GM18505 (cell line): ENCODE results near the gene CCR2.
"Not testable (repeated sequence)": the region's sequence is repeated elsewhere in the genome, so short reads cannot be mapped to it uniquely, and the experiment has no call there.

ENCODE experiments used
- ATAC-seq: cut with Tn5 transposase; IDR thresholded peaks from one replicate; pipeline ENCODE4 v1.9.1; 2021; ENCODE audit not compliant: unreplicated experiment
- POLR2A ChIP-seq: IDR thresholded peaks from 4 replicates; pipeline ENCODE4 v1.6.1; 2011; ENCODE audit warnings: borderline replicate concordance; ENCODE audit not compliant: insufficient read depth, insufficient read length; ENCODE audit errors: extremely low read depth

CCR2 gene

DNA sequence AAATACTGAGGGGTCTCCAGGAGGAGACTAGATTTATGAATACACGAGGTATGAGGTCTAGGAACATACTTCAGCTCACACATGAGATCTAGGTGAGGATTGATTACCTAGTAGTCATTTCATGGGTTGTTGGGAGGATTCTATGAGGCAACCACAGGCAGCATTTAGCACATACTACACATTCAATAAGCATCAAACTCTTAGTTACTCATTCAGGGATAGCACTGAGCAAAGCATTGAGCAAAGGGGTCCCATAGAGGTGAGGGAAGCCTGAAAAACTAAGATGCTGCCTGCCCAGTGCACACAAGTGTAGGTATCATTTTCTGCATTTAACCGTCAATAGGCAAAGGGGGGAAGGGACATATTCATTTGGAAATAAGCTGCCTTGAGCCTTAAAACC lies 21.3 kb downstream of the CCR2 start:
- no peak for ATAC-seq

DNA sequence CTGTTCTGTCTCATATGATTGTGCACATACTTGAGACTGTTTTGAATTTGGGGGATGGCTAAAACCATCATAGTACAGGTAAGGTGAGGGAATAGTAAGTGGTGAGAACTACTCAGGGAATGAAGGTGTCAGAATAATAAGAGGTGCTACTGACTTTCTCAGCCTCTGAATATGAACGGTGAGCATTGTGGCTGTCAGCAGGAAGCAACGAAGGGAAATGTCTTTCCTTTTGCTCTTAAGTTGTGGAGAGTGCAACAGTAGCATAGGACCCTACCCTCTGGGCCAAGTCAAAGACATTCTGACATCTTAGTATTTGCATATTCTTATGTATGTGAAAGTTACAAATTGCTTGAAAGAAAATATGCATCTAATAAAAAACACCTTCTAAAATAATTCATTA lies 21.9 kb downstream of the CCR2 start:
- no peak for TF ChIP-seq POLR2A
- ATAC-seq, result no peak

More for the DNA sequence above, 21.3 kb downstream of the CCR2 start:
- TF ChIP-seq POLR2A, result no peak

DNA sequence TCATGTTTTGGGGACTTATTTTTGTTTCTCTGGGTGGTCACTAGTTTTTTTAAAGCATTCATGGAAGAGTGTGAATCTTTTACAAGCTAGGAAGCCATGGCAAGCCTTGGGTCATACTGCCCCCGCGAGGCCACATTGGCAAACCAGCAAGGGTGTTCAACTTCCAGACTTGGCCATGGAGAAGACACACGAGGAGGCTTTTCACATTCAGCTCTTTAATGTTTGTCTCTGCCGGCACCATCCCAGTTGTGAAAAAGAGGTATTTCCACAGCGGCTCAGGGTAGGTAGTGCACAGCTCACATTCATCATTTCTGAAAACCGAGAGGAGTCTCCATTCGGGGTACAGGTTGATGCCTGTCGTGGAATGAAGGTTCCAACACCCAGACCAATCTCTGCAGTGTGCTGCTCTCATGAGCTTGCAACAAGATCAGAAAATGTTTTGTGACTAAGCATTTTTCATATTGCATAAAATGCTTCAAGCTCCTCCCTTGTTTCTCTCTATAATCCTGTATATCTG lies 24.6 kb downstream of the CCR2 start:
- no peak for TF ChIP-seq POLR2A
- ATAC-seq, result no peak

GRCh38 chr3:46380471-46381221 lies 26.7 kb downstream of the CCR2 start:
- ATAC-seq, result no peak
- TF ChIP-seq POLR2A, result no peak

DNA sequence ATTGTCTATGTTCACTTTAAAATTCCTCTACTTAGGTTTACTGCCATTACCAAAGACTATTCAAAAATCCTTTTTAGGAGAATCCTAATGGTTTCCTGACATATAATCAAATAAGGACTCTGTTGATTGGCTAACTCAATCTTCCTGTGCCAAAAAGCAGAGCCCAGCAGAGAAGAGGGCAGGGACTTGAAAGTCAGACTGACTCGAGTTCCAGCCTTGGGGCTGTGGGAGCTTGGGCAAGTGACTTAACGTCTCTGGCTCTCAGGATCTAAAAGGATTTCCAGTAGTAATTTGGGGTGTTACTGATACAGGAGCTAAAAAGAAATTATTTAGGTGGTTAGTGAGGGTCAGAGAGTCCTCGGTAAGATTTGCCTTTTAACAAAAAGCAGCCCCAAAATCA lies 27.7 kb downstream of the CCR2 start:
- no peak for TF ChIP-seq POLR2A
- ATAC-seq, result no peak

DNA sequence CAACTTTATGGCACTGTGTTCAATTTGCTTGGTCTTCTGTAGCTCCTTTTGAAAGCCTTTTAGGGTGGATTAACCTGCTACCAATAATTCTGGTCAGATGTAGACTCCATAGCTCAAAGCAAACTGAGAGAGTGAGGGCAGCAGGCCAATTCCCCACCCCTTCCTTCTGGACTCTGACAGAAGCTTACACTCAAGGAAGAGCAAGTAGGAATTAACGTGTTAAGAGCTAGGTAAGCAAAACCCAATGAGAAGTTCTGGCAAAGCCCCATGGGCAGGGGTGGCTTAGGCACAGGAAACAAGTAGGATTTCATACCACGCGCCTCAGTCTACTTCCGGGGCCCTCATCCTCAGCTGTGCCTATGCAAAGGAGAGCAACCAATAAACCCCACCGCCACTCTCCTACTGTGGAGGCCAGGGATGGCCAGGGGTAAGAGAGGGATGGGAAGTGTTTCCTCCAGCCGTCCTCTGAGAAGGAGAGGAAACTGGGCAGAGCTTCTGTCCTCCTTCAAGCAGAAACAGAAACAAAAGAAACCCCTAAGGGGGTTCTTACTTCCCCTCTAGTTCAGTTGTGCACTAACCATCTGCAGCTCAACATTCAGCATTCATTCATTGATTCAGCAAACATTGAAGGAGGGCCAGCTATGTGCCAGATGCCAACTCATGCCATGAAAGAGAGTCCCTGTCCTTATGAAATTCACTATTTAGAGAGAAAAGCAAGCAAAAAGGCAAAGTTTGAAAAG lies 29.5 kb downstream of the CCR2 start:
- no peak for TF ChIP-seq POLR2A
- ATAC-seq, result no peak

DNA sequence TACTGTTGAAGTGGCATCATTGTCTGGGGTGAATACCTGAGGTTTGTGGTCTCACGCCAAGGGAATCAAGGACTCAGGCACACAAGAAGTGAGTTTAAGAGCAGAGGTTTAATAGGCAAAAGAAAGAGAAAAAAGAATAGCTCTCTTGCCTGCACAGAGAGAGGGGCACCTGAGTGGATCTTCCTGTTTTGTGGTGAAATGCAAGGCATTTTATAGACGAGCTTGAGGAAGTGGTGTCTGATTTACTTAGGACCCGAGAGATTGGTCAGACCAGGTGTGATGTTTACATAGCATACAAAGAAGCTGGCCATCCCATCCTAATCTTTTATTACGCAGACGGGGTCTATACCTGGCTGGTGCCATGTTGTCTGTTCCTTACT lies 30.0 kb downstream of the CCR2 start:
- TF ChIP-seq POLR2A, result no peak

DNA sequence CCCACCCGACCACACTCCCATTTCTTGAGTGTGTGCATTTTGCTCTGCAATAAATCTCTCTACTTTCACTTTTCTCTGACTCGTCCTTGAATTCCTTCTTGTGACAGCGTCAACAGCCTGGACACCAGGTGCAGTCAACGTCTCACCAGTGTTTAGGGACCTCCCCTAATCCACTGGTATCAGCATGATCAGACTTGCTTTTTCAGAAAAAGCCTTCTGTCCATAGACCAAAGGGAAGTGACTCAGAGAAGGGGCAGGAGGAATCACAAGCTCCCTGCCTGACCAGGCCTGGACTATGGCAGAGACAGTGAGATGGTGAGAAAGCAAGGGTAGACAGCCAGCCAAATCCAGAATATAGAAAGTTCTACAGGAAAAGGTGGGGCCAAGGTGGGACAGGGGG lies 32.3 kb downstream of the CCR2 start:
- TF ChIP-seq POLR2A, result no peak
- no peak for ATAC-seq

More for the DNA sequence above, 30.0 kb downstream of the CCR2 start:
- no peak for ATAC-seq

- not testable (repeated sequence) for ATAC-seq
These were observed 34.9 kb downstream of the CCR2 start for GRCh38 chr3:46388847-46389246.

- TF ChIP-seq POLR2A, result no peak
- no peak for ATAC-seq
These were observed 35.4 kb downstream of the CCR2 start for GRCh38 chr3:46389306-46389705.

DNA sequence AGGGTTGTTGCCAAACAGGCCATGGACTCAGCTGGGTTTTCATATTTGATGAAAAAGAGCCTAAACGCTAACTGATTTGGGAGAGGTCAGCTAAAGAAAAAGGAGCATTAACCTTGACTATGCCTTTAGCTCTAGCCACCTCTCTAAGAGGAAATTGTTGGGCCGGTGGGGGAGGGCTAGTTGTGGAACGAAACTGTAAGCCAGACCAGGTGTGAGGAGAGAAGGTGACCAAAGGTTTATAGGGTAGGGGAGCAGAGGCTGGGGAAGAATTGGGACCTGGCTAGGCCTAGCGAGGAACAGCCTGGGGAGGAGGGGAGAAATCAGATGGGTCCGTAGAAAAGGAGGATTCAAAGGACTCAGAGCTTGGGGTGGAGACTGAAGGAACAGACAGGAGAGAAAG lies 37.6 kb downstream of the CCR2 start:
- ATAC-seq, result not testable (repeated sequence)

DNA sequence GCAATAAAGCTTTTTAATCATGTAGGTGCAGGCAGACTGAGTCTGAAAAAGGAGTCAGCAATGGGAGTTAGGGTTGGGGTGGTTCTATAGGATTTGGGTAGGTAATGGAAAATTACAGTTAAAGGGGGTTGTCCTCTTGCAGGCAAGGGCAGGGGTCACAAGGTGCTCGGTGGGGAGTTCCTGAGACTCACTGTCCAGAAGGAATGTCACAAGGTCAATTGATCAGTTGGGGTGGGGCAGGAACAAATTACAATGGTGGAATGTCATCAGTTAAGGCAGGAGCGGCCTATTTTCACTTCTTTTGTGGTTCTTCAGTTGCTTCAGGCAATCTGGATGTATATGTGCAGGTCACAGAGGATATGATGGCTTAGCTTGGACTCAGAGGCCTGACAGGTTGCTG lies 39.1 kb downstream of the CCR2 start:
- no peak for ATAC-seq
- no peak for TF ChIP-seq POLR2A

DNA sequence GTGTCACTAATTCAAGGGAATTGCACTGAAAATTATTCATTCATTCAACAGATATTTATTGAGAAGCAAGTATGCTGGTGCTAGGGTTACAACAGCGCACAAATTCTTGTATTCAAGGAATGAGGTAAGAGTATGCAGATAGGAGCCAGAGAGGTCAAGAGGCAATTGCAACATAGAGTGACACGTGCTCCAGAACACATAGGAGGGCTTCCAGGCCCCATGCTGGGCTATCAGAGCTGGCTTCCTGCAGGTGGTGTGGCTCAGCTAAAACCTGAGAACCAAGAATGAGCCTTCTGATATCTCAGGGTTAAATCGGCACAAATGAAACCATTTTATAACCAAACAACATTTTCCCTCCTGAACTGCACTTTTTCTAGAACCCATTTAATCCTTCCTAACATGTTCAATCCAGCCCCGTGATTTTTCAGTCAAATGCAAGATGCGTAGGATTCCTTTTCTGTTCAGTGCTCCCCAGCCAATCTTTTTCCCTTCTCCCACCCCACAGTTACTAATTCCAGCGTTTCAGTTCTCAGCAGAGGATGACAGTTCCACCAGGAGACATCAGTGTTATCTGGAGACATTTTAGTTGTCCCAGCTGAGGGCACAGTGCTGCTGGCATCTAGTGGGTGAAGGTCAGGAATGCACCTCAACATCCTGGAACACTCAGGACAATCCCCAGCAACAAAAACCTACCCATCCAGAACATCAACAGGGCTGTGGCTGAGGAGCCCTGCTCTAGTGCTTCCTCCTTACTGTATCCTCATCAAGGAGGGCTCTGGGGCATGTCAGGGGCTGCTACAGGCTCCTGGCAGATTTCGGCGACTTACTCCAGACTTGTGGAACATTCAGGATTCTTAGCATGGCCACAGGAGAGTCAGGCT lies 39.9 kb downstream of the CCR2 start:
- ATAC-seq, result no peak
- no peak for TF ChIP-seq POLR2A
